ENCODE results near the gene MIOX.

MIOX gene

DNA sequence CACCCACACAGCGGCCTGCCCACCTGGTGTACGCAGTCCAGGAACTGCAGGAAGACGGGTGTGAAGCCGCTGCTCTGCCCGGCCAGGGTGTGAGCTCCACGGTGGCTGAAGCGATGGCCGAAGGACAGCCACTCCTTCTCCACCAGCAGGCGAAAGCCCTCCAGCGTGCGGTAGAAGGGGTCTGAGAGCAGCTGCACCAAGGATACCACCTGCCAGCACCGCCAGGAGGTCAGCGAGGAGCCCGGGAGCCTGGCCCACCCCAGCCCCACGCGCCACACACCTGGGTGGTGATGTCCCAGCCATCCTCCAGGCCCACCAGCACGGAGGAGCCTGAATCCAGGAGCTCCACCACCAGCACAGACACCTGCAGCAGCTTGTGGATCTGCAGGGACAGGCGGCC lies 31.5 kb upstream of the MIOX start:
- CTCF ChIA-PET, result no interaction called here
- no peak overlapping the region for H3K27ac ChIP-seq (ENCODE audit: extremely low read depth, low read depth, low read length)

DNA sequence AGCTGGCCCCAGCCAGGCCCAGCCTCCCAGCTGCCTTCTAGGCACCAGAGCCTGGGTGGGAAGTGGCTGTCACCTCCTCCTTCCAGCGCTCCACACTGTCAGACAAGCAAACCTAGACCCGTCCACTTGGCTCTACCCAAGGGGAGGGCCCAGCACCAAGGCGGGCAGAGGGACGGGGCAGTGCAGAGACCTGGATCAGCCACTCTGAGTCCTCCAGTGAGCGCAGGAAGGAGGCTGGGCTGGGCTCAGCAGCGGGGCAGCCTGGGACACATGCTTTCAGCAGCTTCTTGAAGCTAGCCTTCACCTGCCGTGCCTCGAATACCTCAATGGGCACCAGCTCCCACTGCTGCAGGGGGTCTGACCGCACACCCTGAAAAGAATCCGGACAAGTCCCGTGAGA lies 30.6 kb upstream of the MIOX start:
- Histone ChIP-seq H3K9me3 (ENCODE audit: control insufficient read depth, insufficient read depth, low read depth, low read length) (no peaks in the 10 kb centered on the region), H3K27ac (ENCODE audit: extremely low read depth, low read depth, low read length) (no peak overlapping the region), H3K36me3 (ENCODE audit: control insufficient read depth in 2 of 2, insufficient read depth in 1 of 2, low read length in 2 of 2) (peaks cover 26 to 86% of the 10 kb centered on the region in 2 experiments), H3K4me1 (ENCODE audit: control insufficient read depth, insufficient read depth, low read length) (no peaks in the 10 kb centered on the region), H3K4me3 (ENCODE audit: low read depth, low read length) (no peak overlapping the region)
- CTCF ChIA-PET, result interaction anchor here (1.4 to 1.6 kb wide), 2 partner anchors 14 to 165 kb away, joined by 3 to 7 read pairs; no protein-coding TSS in a partner anchor
- TF ChIP-seq ZNF561 (tag by site-specific recombination; IDR thresholded peaks at IDR 0.05; ENCODE audit: borderline replicate concordance) (no peak), SP2 (tag by site-specific recombination; IDR thresholded peaks at IDR 0.05) (peak; percentile 43)
- POLR2A ChIA-PET, result interaction anchor here (1.6 kb wide), 1 partner anchor 70 kb away, joined by 4 read pairs; the partner anchor contains the start of gene SCO2

More for the DNA sequence above, 31.5 kb upstream of the MIOX start:
- Histone ChIP-seq H3K9me3 (ENCODE audit: control insufficient read depth, insufficient read depth, low read depth, low read length) (no peaks in the 10 kb centered on the region), H3K4me3 (ENCODE audit: low read depth, low read length) (no peak overlapping the region), H3K4me1 (ENCODE audit: control insufficient read depth, insufficient read depth, low read length) (no peaks in the 10 kb centered on the region), H3K36me3 (ENCODE audit: control insufficient read depth in 2 of 2, insufficient read depth in 1 of 2, low read length in 2 of 2) (peaks cover 34 to 85% of the 10 kb centered on the region in 2 experiments)
- TF ChIP-seq ZNF112 (tag by site-specific recombination; IDR thresholded peaks at IDR 0.05) (no peak), ZNF623 (tag by site-specific recombination; IDR thresholded peaks at IDR 0.05) (no peak), ZNF530 (tag by site-specific recombination; IDR thresholded peaks at IDR 0.05; ENCODE audit: low read depth) (no peak), ZNF785 (tag by site-specific recombination; IDR thresholded peaks at IDR 0.05) (no peak), ZNF16 (tag by site-specific recombination; IDR thresholded peaks at IDR 0.05; ENCODE audit: low read depth) (no peak), REPIN1 (tag by site-specific recombination; IDR thresholded peaks at IDR 0.05; ENCODE audit: low read depth) (no peak)
- POLR2A ChIA-PET, result interaction anchor here (1.6 kb wide), 1 partner anchor 71 kb away, joined by 4 read pairs; the partner anchor contains the start of gene SCO2

DNA sequence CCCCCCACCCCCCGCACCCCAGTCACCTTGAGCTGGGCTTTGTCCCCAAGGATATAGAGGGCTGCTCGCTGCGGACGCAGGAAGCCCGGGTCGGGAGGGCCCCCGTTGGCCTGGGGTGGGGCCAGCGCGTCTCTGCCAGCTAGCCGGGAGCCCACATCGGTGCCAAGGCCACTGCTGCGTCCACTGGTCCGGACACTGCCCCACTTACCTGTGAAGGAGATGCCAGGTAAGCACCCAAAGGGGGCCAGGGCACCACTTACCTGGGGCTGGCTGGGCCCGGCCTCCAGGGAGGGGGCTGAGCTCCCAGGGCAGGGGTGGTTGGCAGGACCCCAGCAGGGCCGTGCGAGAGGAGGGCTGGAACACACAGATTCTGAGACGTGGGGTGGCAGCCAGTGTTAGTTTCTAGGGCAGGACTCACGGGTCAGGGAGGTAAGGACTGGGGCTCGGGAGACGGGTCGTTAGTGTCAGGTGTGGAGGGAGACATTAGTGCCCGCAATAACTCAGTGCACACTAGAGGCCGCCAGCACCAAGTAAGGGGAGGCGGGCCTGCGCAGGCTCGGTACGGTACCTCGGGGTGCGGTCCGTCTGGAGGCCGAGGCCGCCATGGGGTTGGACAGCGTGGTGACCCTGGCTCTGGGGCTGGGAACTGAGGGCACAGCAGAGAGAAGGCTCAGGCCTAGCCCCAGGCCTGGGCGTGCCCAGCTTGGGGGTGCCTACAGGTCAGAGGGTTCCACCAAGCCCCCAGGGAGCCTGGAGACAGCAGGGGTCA lies 30.0 kb upstream of the MIOX start:
- peaks cover 20 to 87% of the 10 kb centered on the region in 2 experiments for H3K36me3 ChIP-seq (ENCODE audit: control insufficient read depth in 2 of 2, insufficient read depth in 1 of 2, low read length in 2 of 2)
- no peak overlapping the region for H3K27ac ChIP-seq (ENCODE audit: extremely low read depth, low read depth, low read length)
- TF ChIP-seq ZNF132 (tag by site-specific recombination; IDR thresholded peaks at IDR 0.05; ENCODE audit: borderline replicate concordance) (no peak), ZNF501 (tag by site-specific recombination; IDR thresholded peaks at IDR 0.05) (no peak), ZNF707 (tag by site-specific recombination; IDR thresholded peaks at IDR 0.05) (no peak), ZXDB (tag by site-specific recombination; IDR thresholded peaks at IDR 0.05) (no peak)
- TF ChIP-seq, protein P1, sequence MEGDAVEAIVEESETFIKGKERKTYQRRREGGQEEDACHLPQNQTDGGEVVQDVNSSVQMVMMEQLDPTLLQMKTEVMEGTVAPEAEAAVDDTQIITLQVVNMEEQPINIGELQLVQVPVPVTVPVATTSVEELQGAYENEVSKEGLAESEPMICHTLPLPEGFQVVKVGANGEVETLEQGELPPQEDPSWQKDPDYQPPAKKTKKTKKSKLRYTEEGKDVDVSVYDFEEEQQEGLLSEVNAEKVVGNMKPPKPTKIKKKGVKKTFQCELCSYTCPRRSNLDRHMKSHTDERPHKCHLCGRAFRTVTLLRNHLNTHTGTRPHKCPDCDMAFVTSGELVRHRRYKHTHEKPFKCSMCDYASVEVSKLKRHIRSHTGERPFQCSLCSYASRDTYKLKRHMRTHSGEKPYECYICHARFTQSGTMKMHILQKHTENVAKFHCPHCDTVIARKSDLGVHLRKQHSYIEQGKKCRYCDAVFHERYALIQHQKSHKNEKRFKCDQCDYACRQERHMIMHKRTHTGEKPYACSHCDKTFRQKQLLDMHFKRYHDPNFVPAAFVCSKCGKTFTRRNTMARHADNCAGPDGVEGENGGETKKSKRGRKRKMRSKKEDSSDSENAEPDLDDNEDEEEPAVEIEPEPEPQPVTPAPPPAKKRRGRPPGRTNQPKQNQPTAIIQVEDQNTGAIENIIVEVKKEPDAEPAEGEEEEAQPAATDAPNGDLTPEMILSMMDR (tag by site-specific recombination; IDR thresholded peaks at IDR 0.05), result peak; percentile 62
- TF ChIP-seq, protein P2, sequence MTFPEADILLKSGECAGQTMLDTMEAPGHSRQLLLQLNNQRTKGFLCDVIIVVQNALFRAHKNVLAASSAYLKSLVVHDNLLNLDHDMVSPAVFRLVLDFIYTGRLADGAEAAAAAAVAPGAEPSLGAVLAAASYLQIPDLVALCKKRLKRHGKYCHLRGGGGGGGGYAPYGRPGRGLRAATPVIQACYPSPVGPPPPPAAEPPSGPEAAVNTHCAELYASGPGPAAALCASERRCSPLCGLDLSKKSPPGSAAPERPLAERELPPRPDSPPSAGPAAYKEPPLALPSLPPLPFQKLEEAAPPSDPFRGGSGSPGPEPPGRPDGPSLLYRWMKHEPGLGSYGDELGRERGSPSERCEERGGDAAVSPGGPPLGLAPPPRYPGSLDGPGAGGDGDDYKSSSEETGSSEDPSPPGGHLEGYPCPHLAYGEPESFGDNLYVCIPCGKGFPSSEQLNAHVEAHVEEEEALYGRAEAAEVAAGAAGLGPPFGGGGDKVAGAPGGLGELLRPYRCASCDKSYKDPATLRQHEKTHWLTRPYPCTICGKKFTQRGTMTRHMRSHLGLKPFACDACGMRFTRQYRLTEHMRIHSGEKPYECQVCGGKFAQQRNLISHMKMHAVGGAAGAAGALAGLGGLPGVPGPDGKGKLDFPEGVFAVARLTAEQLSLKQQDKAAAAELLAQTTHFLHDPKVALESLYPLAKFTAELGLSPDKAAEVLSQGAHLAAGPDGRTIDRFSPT (tag by site-specific recombination; IDR thresholded peaks at IDR 0.05), result 0 out of 2 replicates have a peak, but pooled peaks have one; percentile 7
- H3K4me1 ChIP-seq (ENCODE audit: control insufficient read depth, insufficient read depth, low read length), result no peaks in the 10 kb centered on the region
- ChIA-PET CTCF (interaction anchor here (1.4 to 1.6 kb wide), 2 partner anchors 13 to 164 kb away, joined by 3 to 7 read pairs; no protein-coding TSS in a partner anchor), POLR2A (interaction anchor here (1.6 kb wide), 1 partner anchor 69 kb away, joined by 4 read pairs; the partner anchor contains the start of gene SCO2)
- H3K4me3 ChIP-seq (ENCODE audit: low read depth, low read length), result no peak overlapping the region
- no peaks in the 10 kb centered on the region for H3K9me3 ChIP-seq (ENCODE audit: control insufficient read depth, insufficient read depth, low read depth, low read length)

All from HEK293 (cell line).